ENCODE measurements around the gene ARHGEF4.
A peak's percentile ranks its signal among the peaks of the same experiment; 100 is the strongest.

Gene ARHGEF4

GRCh38 chr2:131035112-131035825, 198.6 kb downstream of the ARHGEF4 start:
- DNase-seq = peak in 1 of 56 donors; percentile 27

GRCh38 chr2:131035826-131036231, 199.1 kb downstream of the ARHGEF4 start:
- DNase-seq = no peak

GRCh38 chr2:131036269-131036668, 199.6 kb downstream of the ARHGEF4 start:
- no peak for DNase-seq

- no peak for DNase-seq
These were observed 200.1 kb downstream of the ARHGEF4 start for GRCh38 chr2:131036696-131037397.

GRCh38 chr2:131037398-131038257, 200.9 kb downstream of the ARHGEF4 start:
- no peak for DNase-seq

GRCh38 chr2:131038258-131039100, 201.8 kb downstream of the ARHGEF4 start:
- DNase-seq = no peak

- DNase-seq = no peak
These were observed 202.4 kb downstream of the ARHGEF4 start for GRCh38 chr2:131039101-131039440.

- DNase-seq = peak in 38 of 56 donors; percentile 17 to 86 (median 60)
These were observed 202.8 kb downstream of the ARHGEF4 start for GRCh38 chr2:131039535-131039907.

- no peak for DNase-seq
These were observed 203.4 kb downstream of the ARHGEF4 start for GRCh38 chr2:131039908-131040660.

- DNase-seq = peak in 8 of 56 donors; percentile 23 to 46 (median 34)
These were observed 204.1 kb downstream of the ARHGEF4 start for GRCh38 chr2:131040661-131041401.

GRCh38 chr2:131041402-131042147, 204.9 kb downstream of the ARHGEF4 start:
- DNase-seq = no peak

- peak in 8 of 56 donors; percentile 31 to 68 (median 48) for DNase-seq
These were observed 205.5 kb downstream of the ARHGEF4 start for GRCh38 chr2:131042148-131042775.

GRCh38 chr2:131043199-131044074, 206.7 kb downstream of the ARHGEF4 start:
- DNase-seq = no peak

GRCh38 chr2:131044075-131044756, 207.5 kb downstream of the ARHGEF4 start:
- no peak for DNase-seq

GRCh38 chr2:131044757-131045150, 208.0 kb downstream of the ARHGEF4 start:
- no peak for DNase-seq

- DNase-seq = no peak
These were observed 208.7 kb downstream of the ARHGEF4 start for GRCh38 chr2:131045286-131046027.

Measured in amygdala (tissue), 56 donors.